Ovary (tissue), 3 donors: ENCODE results near the gene HOXB1.
"Not testable (repeated sequence)": the region's sequence is repeated elsewhere in the genome, so short reads cannot be mapped to it uniquely, and the experiment has no call there.

Experiments used
- EP300 ChIP-seq: sonication (generic); formaldehyde crosslinking; IDR thresholded peaks from one replicate; pipeline ENCODE4 v1.6.1; 2017; ENCODE audit warnings: antibody characterized with exemption
- POLR2A ChIP-seq: fragments of 450-650 bp; IDR thresholded peaks from one replicate; pipeline ENCODE4 v1.6.1; 2017; ENCODE audit warnings: antibody characterized with exemption, mild to moderate bottlenecking, moderate library complexity
- TF ChIP-seq, protein P1 (sequence below), 3 donors: fragments of 450-650 bp in 2 of 3; fragments of 200-600 bp in 1 of 3; IDR thresholded peaks; one replicate each; pipeline versions ENCODE4 v1.5.1 to v1.8.0; 2016 to 2022; ENCODE audit warnings: antibody characterized with exemption in 3 of 3, mild to moderate bottlenecking in 1 of 3
- donor health status: DM: no; HTN: no; CAD: no.

GRCh38 chr17:48509708-48510107, 21.1 kb downstream of the HOXB1 start:
- TF ChIP-seq, protein P1, sequence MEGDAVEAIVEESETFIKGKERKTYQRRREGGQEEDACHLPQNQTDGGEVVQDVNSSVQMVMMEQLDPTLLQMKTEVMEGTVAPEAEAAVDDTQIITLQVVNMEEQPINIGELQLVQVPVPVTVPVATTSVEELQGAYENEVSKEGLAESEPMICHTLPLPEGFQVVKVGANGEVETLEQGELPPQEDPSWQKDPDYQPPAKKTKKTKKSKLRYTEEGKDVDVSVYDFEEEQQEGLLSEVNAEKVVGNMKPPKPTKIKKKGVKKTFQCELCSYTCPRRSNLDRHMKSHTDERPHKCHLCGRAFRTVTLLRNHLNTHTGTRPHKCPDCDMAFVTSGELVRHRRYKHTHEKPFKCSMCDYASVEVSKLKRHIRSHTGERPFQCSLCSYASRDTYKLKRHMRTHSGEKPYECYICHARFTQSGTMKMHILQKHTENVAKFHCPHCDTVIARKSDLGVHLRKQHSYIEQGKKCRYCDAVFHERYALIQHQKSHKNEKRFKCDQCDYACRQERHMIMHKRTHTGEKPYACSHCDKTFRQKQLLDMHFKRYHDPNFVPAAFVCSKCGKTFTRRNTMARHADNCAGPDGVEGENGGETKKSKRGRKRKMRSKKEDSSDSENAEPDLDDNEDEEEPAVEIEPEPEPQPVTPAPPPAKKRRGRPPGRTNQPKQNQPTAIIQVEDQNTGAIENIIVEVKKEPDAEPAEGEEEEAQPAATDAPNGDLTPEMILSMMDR (IDR thresholded peaks at IDR 0.05), result not testable (repeated sequence)
- not testable (repeated sequence) for TF ChIP-seq EP300, POLR2A
